Frontal cortex (tissue), 1 donor: Measurements from ENCODE around the gene ATAD1. TPM values are rescaled to one million over a fixed set of nuclear protein-coding genes. Genes with fewer than 3 reads are reported as not detected.

Experiments used
- small RNA-seq: library from RNA; depleted of rRNA; stranded (forward); fragments of <200 nt; gene quantifications from one replicate; pipeline ENCODE3, GENCODE V24; 2014
- total RNA-seq: library from RNA; depleted of rRNA; stranded (reverse); fragments of >200 nt; gene quantifications from one replicate; pipeline ENCODE4 v1.2.3, GENCODE V29; 2014

The ATAD1 gene
- total RNA-seq, 1 donor from 2014 or later, result 85.6 TPM

Small RNA genes lying within 50 kb of the gene (small RNA-seq; reads per million reads assigned to genes)
- gene RN7SL78P, result not detected

Other genes starting within 250 kb of the ATAD1 start
- gene PAPSS2, start 158.3 kb downstream of the ATAD1 start, total RNA-seq, result 2.0 TPM
- gene KLLN, start 45.3 kb upstream of the ATAD1 start, total RNA-seq, result 0.82 TPM
- 212 TPM for gene PTEN, start 45.4 kb upstream of the ATAD1 start, total RNA-seq